ENCODE data around the gene MAD1L1. TPM values are rescaled to one million over a fixed set of nuclear protein-coding genes. Genes with fewer than 3 reads are reported as not detected.

The MAD1L1 gene
- total RNA-seq, 1 experiment from 2014 or later = 50.8 TPM

GRCh38 chr7:1988533-1988930 lies 244.2 kb downstream of the MAD1L1 start:
- peaks cover 5% of the 10 kb centered on the region; the same call in 1 of the 2 replicates for H4K20me1 ChIP-seq (ENCODE audit: insufficient read depth)
- DNase-seq = no peak
- TF ChIP-seq CTCF (conservative IDR thresholded peaks at IDR 0.05) (no peak), EZH2 (IDR thresholded peaks at IDR 0.05; ENCODE audit: low read depth) (no peak)
- CTCF ChIA-PET = no interaction called here
- H3K9me3 ChIP-seq (ENCODE audit: insufficient read depth, low read depth) = no peaks in the 10 kb centered on the region
- H2AFZ ChIP-seq = no peak overlapping the region
- intact Hi-C loops (cut with micrococcal nuclease; ENCODE audit: unreplicated experiment) = no loop called here
- H3K4me1 ChIP-seq (replicated peaks; ENCODE audit: insufficient read depth) = no peaks in the 10 kb centered on the region
- H3K36me3 ChIP-seq (ENCODE audit: low read depth) = no peaks in the 10 kb centered on the region
- BruUV-seq (replicated peaks) = no TSS peak
- H3K27me3 ChIP-seq (ENCODE audit: insufficient read depth, low read depth) = no peaks in the 10 kb centered on the region
- no peaks in the 10 kb centered on the region for H3K9me2 ChIP-seq (ENCODE audit: insufficient read depth)
- H3K4me3 ChIP-seq = no peak overlapping the region
- H3K27ac ChIP-seq = no peak overlapping the region
- no peak overlapping the region for H3K4me2 ChIP-seq
- POLR2A ChIA-PET (ENCODE audit: unreplicated experiment) = no interaction called here
- H3K79me2 ChIP-seq (ENCODE audit: low read depth) = no peaks in the 10 kb centered on the region
- 0 out of 2 replicates have a peak, but pooled peaks cover 4% of the 10 kb centered on the region for H3F3A ChIP-seq (ENCODE audit: insufficient read depth, low read depth)

- H3K4me2 ChIP-seq = no peak overlapping the region
- TF ChIP-seq CTCF (conservative IDR thresholded peaks at IDR 0.05) (no peak), EZH2 (IDR thresholded peaks at IDR 0.05; ENCODE audit: low read depth) (no peak)
- H3K4me1 ChIP-seq (replicated peaks; ENCODE audit: insufficient read depth) = no peaks in the 10 kb centered on the region
- H3K9me3 ChIP-seq (ENCODE audit: insufficient read depth, low read depth) = no peaks in the 10 kb centered on the region
- ChIA-PET CTCF (no interaction called here), POLR2A (ENCODE audit: unreplicated experiment) (no interaction called here)
- H3K36me3 ChIP-seq (ENCODE audit: low read depth) = no peaks in the 10 kb centered on the region
- no peak overlapping the region for H3K27ac ChIP-seq
- no peak overlapping the region for H2AFZ ChIP-seq
- DNase-seq = no peak
- H4K20me1 ChIP-seq (ENCODE audit: insufficient read depth) = peaks cover 5% of the 10 kb centered on the region; the same call in 1 of the 2 replicates
- no peaks in the 10 kb centered on the region for H3K27me3 ChIP-seq (ENCODE audit: insufficient read depth, low read depth)
- intact Hi-C loops (cut with micrococcal nuclease; ENCODE audit: unreplicated experiment) = no loop called here
- no TSS peak for BruUV-seq (replicated peaks)
- no peaks in the 10 kb centered on the region for H3K79me2 ChIP-seq (ENCODE audit: low read depth)
- H3K9me2 ChIP-seq (ENCODE audit: insufficient read depth) = no peaks in the 10 kb centered on the region
- no peak overlapping the region for H3K4me3 ChIP-seq
- H3F3A ChIP-seq (ENCODE audit: insufficient read depth, low read depth) = 0 out of 2 replicates have a peak, but pooled peaks cover 6% of the 10 kb centered on the region
Observed at GRCh38 chr7:1987591-1988532, 244.9 kb downstream of the MAD1L1 start.

GRCh38 chr7:1987084-1987535 lies 245.6 kb downstream of the MAD1L1 start:
- intact Hi-C loops (cut with micrococcal nuclease; ENCODE audit: unreplicated experiment) = no loop called here
- no peak for TF ChIP-seq EZH2 (IDR thresholded peaks at IDR 0.05; ENCODE audit: low read depth)
- no peak for TF ChIP-seq CTCF (conservative IDR thresholded peaks at IDR 0.05)
- CTCF ChIA-PET = no interaction called here
- Histone ChIP-seq H3K27ac (no peak overlapping the region), H3K27me3 (ENCODE audit: insufficient read depth, low read depth) (no peaks in the 10 kb centered on the region), H3K4me3 (no peak overlapping the region), H2AFZ (no peak overlapping the region), H3K9me3 (ENCODE audit: insufficient read depth, low read depth) (no peaks in the 10 kb centered on the region), H3K4me1 (replicated peaks; ENCODE audit: insufficient read depth) (no peaks in the 10 kb centered on the region), H4K20me1 (ENCODE audit: insufficient read depth) (peaks cover 5% of the 10 kb centered on the region; the same call in 1 of the 2 replicates), H3K9me2 (ENCODE audit: insufficient read depth) (no peaks in the 10 kb centered on the region), H3K4me2 (no peak overlapping the region), H3K36me3 (ENCODE audit: low read depth) (no peaks in the 10 kb centered on the region), H3K79me2 (ENCODE audit: low read depth) (no peaks in the 10 kb centered on the region), H3F3A (ENCODE audit: insufficient read depth, low read depth) (0 out of 2 replicates have a peak, but pooled peaks cover 6% of the 10 kb centered on the region)
- no TSS peak for BruUV-seq (replicated peaks)
- POLR2A ChIA-PET (ENCODE audit: unreplicated experiment) = no interaction called here
- DNase-seq = no peak

All from PC-9 (cell line).